Smooth muscle cell (in vitro differentiated cells): ENCODE results near the gene GTF3C5. TPM values are rescaled to one million over a fixed set of nuclear protein-coding genes. Genes with fewer than 3 reads are reported as not detected.
"Not testable (repeated sequence)": the region's sequence is repeated elsewhere in the genome, so short reads cannot be mapped to it uniquely, and the experiment has no call there.

Experiments
- DNase-seq: peaks from one replicate; lab custom pipeline; 2025; ENCODE audit not compliant: unreplicated experiment; lab: John Stamatoyannopoulos, UW
- H2AFZ ChIP-seq: fragments of 200-600 bp; sonication (generic); 2 replicates; pipeline ENCODE4 v1.6.0; 2016; ENCODE audit warnings: antibody characterized with exemption, low read depth, mild to moderate bottlenecking
- H3F3A ChIP-seq: fragments of 200-600 bp; sonication (generic); 2 replicates; pipeline ENCODE4 v1.6.0; 2017; ENCODE audit warnings: antibody characterized with exemption, low read depth
- H3K27ac ChIP-seq: fragments of 200-600 bp; sonication (generic); 2 replicates; pipeline ENCODE4 v1.5.1; 2016; ENCODE audit warnings: low read depth, mild to moderate bottlenecking
- H3K27me3 ChIP-seq: fragments of 200-600 bp; sonication (generic); 2 replicates; pipeline ENCODE4 v1.6.1; 2016; ENCODE audit warnings: low read depth, mild to moderate bottlenecking
- H3K36me3 ChIP-seq: fragments of 200-600 bp; sonication (generic); 2 replicates; pipeline ENCODE4 v1.5.1; 2016; ENCODE audit warnings: low read depth
- H3K4me1 ChIP-seq: fragments of 200-600 bp; sonication (generic); 2 replicates; pipeline ENCODE4 v1.5.1; 2016; ENCODE audit warnings: low read depth
- H3K4me2 ChIP-seq: fragments of 200-600 bp; sonication (generic); 2 replicates; pipeline ENCODE4 v1.6.0; 2016; ENCODE audit warnings: mild to moderate bottlenecking
- H3K4me3 ChIP-seq: fragments of 200-600 bp; sonication (generic); 2 replicates; pipeline ENCODE4 v1.5.1; 2016; ENCODE audit warnings: mild to moderate bottlenecking
- H3K79me2 ChIP-seq: fragments of 200-600 bp; sonication (generic); 2 replicates; pipeline ENCODE4 v1.6.0; 2016; ENCODE audit warnings: low read depth, mild to moderate bottlenecking
- H3K9ac ChIP-seq: fragments of 200-600 bp; sonication (generic); 2 replicates; pipeline ENCODE4 v1.6.0; 2016; ENCODE audit warnings: low read depth
- H3K9me3 ChIP-seq: fragments of 200-600 bp; sonication (generic); replicated peaks from 2 replicates; pipeline ENCODE4 v1.5.1; 2016; ENCODE audit warnings: low read depth
- H4K20me1 ChIP-seq: fragments of 200-600 bp; sonication (generic); 2 replicates; pipeline ENCODE4 v1.6.0; 2016; ENCODE audit warnings: low read depth
- WGBS: methylation state at CpG from one replicate; pipeline ENCODE4 v1.1.7; 2016; ENCODE audit warnings: low lambda C conversion rate; 5-methylcytosine and 5-hydroxymethylcytosine counted together
- polyA plus RNA-seq: library from polyadenylated mRNA; unstranded; fragments of >200 nt; fragmentation: Nextera tagmentation; extraction: Ambion mirVana; gene quantifications from 2 replicates; pipeline ENCODE4 v1.2.1, GENCODE V29; 2016
- total RNA-seq: library from RNA; depleted of rRNA; stranded (reverse); fragments of >200 nt; gene quantifications from 2 replicates; pipeline ENCODE4 v1.2.3, GENCODE V29; 2014
- TF ChIP-seq, protein P1 (sequence below): fragments of 200-600 bp; sonication (generic); IDR thresholded peaks from 2 replicates; pipeline ENCODE4 v1.5.1; 2017; ENCODE audit warnings: borderline replicate concordance, mild to moderate bottlenecking, antibody characterized with exemption; ENCODE audit not compliant: insufficient read depth, poor library complexity, severe bottlenecking

Gene GTF3C5
- total and polyA plus RNA-seq, 2 experiments from 2014 or later, result 44.2 to 59.0 TPM

GRCh38 chr9:132996526-132996925 lies 34.3 kb upstream of the GTF3C5 start:
- WGBS, result 84% methylated on average over 10 of the region's 13 CpGs

GRCh38 chr9:132997591-132997990 lies 33.2 kb upstream of the GTF3C5 start:
- WGBS, result 21% methylated on average over 4 of the region's 4 CpGs
- no peak for DNase-seq

More at GRCh38 chr9:132996526-132996925, 34.3 kb upstream of the GTF3C5 start:
- no peaks in the 10 kb centered on the region for H3K79me2 ChIP-seq
- no peaks in the 10 kb centered on the region for H4K20me1 ChIP-seq
- H3K4me3 ChIP-seq, result no peak overlapping the region
- H3K27me3 ChIP-seq, result no peaks in the 10 kb centered on the region
- peaks cover 7% of the 10 kb centered on the region for H3K4me1 ChIP-seq
- no peaks in the 10 kb centered on the region for H3F3A ChIP-seq
- no peak overlapping the region for H3K27ac ChIP-seq
- no peak overlapping the region for H2AFZ ChIP-seq
- no peak overlapping the region for H3K9ac ChIP-seq
- no peak for DNase-seq
- TF ChIP-seq, protein P1, sequence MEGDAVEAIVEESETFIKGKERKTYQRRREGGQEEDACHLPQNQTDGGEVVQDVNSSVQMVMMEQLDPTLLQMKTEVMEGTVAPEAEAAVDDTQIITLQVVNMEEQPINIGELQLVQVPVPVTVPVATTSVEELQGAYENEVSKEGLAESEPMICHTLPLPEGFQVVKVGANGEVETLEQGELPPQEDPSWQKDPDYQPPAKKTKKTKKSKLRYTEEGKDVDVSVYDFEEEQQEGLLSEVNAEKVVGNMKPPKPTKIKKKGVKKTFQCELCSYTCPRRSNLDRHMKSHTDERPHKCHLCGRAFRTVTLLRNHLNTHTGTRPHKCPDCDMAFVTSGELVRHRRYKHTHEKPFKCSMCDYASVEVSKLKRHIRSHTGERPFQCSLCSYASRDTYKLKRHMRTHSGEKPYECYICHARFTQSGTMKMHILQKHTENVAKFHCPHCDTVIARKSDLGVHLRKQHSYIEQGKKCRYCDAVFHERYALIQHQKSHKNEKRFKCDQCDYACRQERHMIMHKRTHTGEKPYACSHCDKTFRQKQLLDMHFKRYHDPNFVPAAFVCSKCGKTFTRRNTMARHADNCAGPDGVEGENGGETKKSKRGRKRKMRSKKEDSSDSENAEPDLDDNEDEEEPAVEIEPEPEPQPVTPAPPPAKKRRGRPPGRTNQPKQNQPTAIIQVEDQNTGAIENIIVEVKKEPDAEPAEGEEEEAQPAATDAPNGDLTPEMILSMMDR, result no peak
- H3K36me3 ChIP-seq, result no peaks in the 10 kb centered on the region
- no peaks in the 10 kb centered on the region for H3K9me3 ChIP-seq
- no peak overlapping the region for H3K4me2 ChIP-seq

DNA sequence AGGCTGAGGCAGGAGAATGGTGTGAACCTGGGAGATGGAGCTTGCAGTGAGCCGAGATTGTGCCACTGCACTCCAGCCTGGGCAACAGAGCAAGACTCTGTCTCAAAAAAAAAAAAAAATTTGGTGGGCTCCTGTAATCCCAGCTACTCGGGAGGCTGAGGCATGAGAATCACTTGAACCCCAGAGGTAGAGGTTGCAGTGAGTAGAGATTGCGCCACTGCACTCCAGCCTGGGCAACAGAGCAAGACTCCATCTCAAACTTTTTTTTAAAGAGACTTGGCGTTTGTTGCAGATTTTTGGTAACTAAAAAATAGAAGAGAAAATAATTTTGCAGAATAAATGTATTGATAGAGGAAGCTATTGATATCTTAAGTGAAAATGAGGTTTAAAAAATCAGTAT lies 32.6 kb upstream of the GTF3C5 start:
- H3K36me3 ChIP-seq, H3F3A ChIP-seq, DNase-seq, H3K79me2 ChIP-seq, H3K4me2 ChIP-seq, H2AFZ ChIP-seq, H3K4me3 ChIP-seq, H3K4me1 ChIP-seq, H3K9me3 ChIP-seq, H4K20me1 ChIP-seq, H3K27ac ChIP-seq, H3K9ac ChIP-seq, H3K27me3 ChIP-seq: not testable (repeated sequence)
- WGBS, result 91% methylated on average over 4 of the region's 4 CpGs

More at GRCh38 chr9:132997591-132997990, 33.2 kb upstream of the GTF3C5 start:
- Histone ChIP-seq H2AFZ (no peak overlapping the region), H3K4me1 (peaks cover 7% of the 10 kb centered on the region), H3K9me3 (no peaks in the 10 kb centered on the region), H3F3A (no peaks in the 10 kb centered on the region), H3K4me2 (no peak overlapping the region), H4K20me1 (no peaks in the 10 kb centered on the region), H3K36me3 (no peaks in the 10 kb centered on the region), H3K27ac (no peak overlapping the region), H3K79me2 (no peaks in the 10 kb centered on the region), H3K27me3 (no peaks in the 10 kb centered on the region), H3K4me3 (no peak overlapping the region), H3K9ac (no peak overlapping the region)
- TF ChIP-seq, protein P1, result no peak

GRCh38 chr9:132998831-132999635 lies 31.8 kb upstream of the GTF3C5 start:
- no peaks in the 10 kb centered on the region for H3K36me3 ChIP-seq
- peaks cover 13% of the 10 kb centered on the region for H3K4me1 ChIP-seq
- H3K27me3 ChIP-seq, result no peaks in the 10 kb centered on the region
- H3K27ac ChIP-seq, result no peak overlapping the region
- H3K9me3 ChIP-seq, result no peaks in the 10 kb centered on the region
- no peak overlapping the region for H3K4me3 ChIP-seq
- H3F3A ChIP-seq, result no peaks in the 10 kb centered on the region
- H3K4me2 ChIP-seq, result no peak overlapping the region
- 93% methylated on average over 18 of the region's 18 CpGs for WGBS
- H2AFZ ChIP-seq, result no peak overlapping the region
- H3K9ac ChIP-seq, result no peak overlapping the region
- no peaks in the 10 kb centered on the region for H3K79me2 ChIP-seq
- H4K20me1 ChIP-seq, result no peaks in the 10 kb centered on the region
- no peak for DNase-seq
- TF ChIP-seq, protein P1, result no peak
